Stimulated activated CD8-positive, alpha-beta memory T cell treated with anti-CD3 and anti-CD28 coated beads, Interleukin-4, amount 100 ng/mL, for 48 hours (primary cell): Measurements from ENCODE around the gene NKAIN4.
A peak's percentile ranks its signal among the peaks of the same experiment; 100 is the strongest.

Source experiments
- DNase-seq: peaks from one replicate; pipeline ENCODE4 v3.0.0-alpha.2; 2020

The NKAIN4 gene

GRCh38 chr20:63273059-63273579 lies 18.9 kb upstream of the NKAIN4 start:
- DNase-seq = no peak

- DNase-seq = peak; percentile 92
Observed at GRCh38 chr20:63272105-63273058, 18.1 kb upstream of the NKAIN4 start, which contains the start of gene ARFGAP1. Gene ARFGAP1 (plus strand): TSS chr20:63272813. CDS start chr20:63275581, 2,768 bp downstream.

- DNase-seq = no peak
Observed at GRCh38 chr20:63270606-63271325, 16.5 kb upstream of the NKAIN4 start.

GRCh38 chr20:63269724-63270123 lies 15.5 kb upstream of the NKAIN4 start:
- no peak for DNase-seq

- no peak for DNase-seq
Observed at GRCh38 chr20:63268671-63269439, 14.6 kb upstream of the NKAIN4 start.

- DNase-seq = no peak
Observed at GRCh38 chr20:63268256-63268655, 14.0 kb upstream of the NKAIN4 start.

- no peak for DNase-seq
Observed at GRCh38 chr20:63267691-63268090, 13.4 kb upstream of the NKAIN4 start.

GRCh38 chr20:63265891-63266515 lies 11.7 kb upstream of the NKAIN4 start:
- DNase-seq = no peak

- no peak for DNase-seq
Observed at GRCh38 chr20:63264519-63264918, 10.3 kb upstream of the NKAIN4 start.

GRCh38 chr20:63264000-63264399 lies 9.7 kb upstream of the NKAIN4 start:
- DNase-seq = no peak

- DNase-seq = no peak
Observed at GRCh38 chr20:63262836-63263235, 8.6 kb upstream of the NKAIN4 start.

GRCh38 chr20:63261795-63262528 lies 7.7 kb upstream of the NKAIN4 start:
- no peak for DNase-seq

- DNase-seq = no peak
Observed at GRCh38 chr20:63261060-63261794, 7.0 kb upstream of the NKAIN4 start.

- DNase-seq = no peak
Observed at GRCh38 chr20:63260521-63260920, 6.3 kb upstream of the NKAIN4 start.

- no peak for DNase-seq
Observed at GRCh38 chr20:63259734-63260460, 5.6 kb upstream of the NKAIN4 start.

GRCh38 chr20:63258781-63259180 lies 4.5 kb upstream of the NKAIN4 start:
- no peak for DNase-seq

- no peak for DNase-seq
Observed at GRCh38 chr20:63257629-63258028, 3.4 kb upstream of the NKAIN4 start.

GRCh38 chr20:63256954-63257353 lies 2.7 kb upstream of the NKAIN4 start:
- no peak for DNase-seq

GRCh38 chr20:63255931-63256704 lies 1.9 kb upstream of the NKAIN4 start:
- no peak for DNase-seq
